CD14-positive monocyte (primary cell): Measurements from ENCODE around the gene CYP2A6. TPM values are rescaled to one million over a fixed set of nuclear protein-coding genes. Genes with fewer than 3 reads are reported as not detected.

Experiments
- DNase-seq, 3 donors: peaks; one replicate each; pipeline ENCODE4 v3.0.0-alpha.2; 2011 to 2022
- H2AFZ ChIP-seq: 2 replicates; pipeline ENCODE4 v1.6.0; 2012; ENCODE audit warnings: mild to moderate bottlenecking, low read depth, low read length, inconsistent platforms; ENCODE audit not compliant: insufficient read depth, poor library complexity, severe bottlenecking
- H3K27ac ChIP-seq, 2 donors: 1 replicate in 1 of 2; 2 replicates in 1 of 2; pipeline ENCODE4 v1.5.1; 2012 to 2013; ENCODE audit warnings: low read length in 2 of 2, control low read depth in 1 of 2, inconsistent platforms in 1 of 2, low read depth in 1 of 2, mild to moderate bottlenecking in 1 of 2
- H3K27me3 ChIP-seq, 2 donors: one replicate each; pipeline versions ENCODE4 v1.6.0 to v1.6.1; 2011 to 2013; ENCODE audit warnings: low read length in 2 of 2; ENCODE audit not compliant: control insufficient read depth in 2 of 2, insufficient read depth in 2 of 2
- H3K36me3 ChIP-seq, 2 donors: replicated peaks in 1 of 2; 1 replicate in 1 of 2; 2 replicates in 1 of 2; pipeline versions ENCODE4 v1.5.1 to v1.6.1; 2012 to 2013; ENCODE audit warnings: low read length in 2 of 2, control low read depth in 1 of 2, inconsistent platforms in 1 of 2, mild to moderate bottlenecking in 1 of 2; ENCODE audit not compliant: insufficient read depth in 2 of 2, control insufficient read depth in 1 of 2
- H3K4me1 ChIP-seq, 2 donors: 1 replicate in 1 of 2; 2 replicates in 1 of 2; pipeline versions ENCODE4 v1.5.1 to v1.6.1; 2012 to 2013; ENCODE audit warnings: low read length in 2 of 2, control low read depth in 1 of 2, inconsistent platforms in 1 of 2, mild to moderate bottlenecking in 1 of 2, moderate library complexity in 1 of 2; ENCODE audit not compliant: insufficient read depth in 2 of 2, control insufficient read depth in 1 of 2
- H3K4me2 ChIP-seq: replicated peaks from 2 replicates; pipeline ENCODE3; 2012; ENCODE audit warnings: low read length, moderate library complexity, mild to moderate bottlenecking; ENCODE audit not compliant: poor library complexity, severe bottlenecking; ENCODE audit errors: extremely low read depth
- H3K4me3 ChIP-seq, 3 experiments: fragments of 200-600 bp in 1 of 3; sonication (generic) in 1 of 3; replicated peaks in 1 of 3; 1 replicate in 2 of 3; 2 replicates in 1 of 3; pipeline ENCODE4 v1.5.1; 2011 to 2013; ENCODE audit warnings: low read length in 3 of 3, mild to moderate bottlenecking in 3 of 3, control low read depth in 2 of 3, low read depth in 2 of 3, inconsistent platforms in 1 of 3, moderate library complexity in 1 of 3
- H3K79me2 ChIP-seq: 2 replicates; pipeline ENCODE4 v1.6.0; 2012; ENCODE audit warnings: mild to moderate bottlenecking, control low read depth, inconsistent platforms, low read length, moderate library complexity; ENCODE audit not compliant: insufficient read depth
- H3K9ac ChIP-seq: 2 replicates; pipeline ENCODE4 v1.6.0; 2017; ENCODE audit warnings: low read length, mild to moderate bottlenecking; ENCODE audit not compliant: insufficient read depth, poor library complexity, severe bottlenecking
- H3K9me3 ChIP-seq, 2 donors: replicated peaks in 1 of 2; 1 replicate in 1 of 2; 2 replicates in 1 of 2; pipeline versions ENCODE4 v1.5.1 to v1.6.1; 2012 to 2013; ENCODE audit warnings: low read length in 2 of 2, control low read depth in 1 of 2; ENCODE audit not compliant: control insufficient read depth in 1 of 2, insufficient read depth in 1 of 2
- H4K20me1 ChIP-seq: 2 replicates; pipeline ENCODE4 v1.6.0; 2012; ENCODE audit warnings: mild to moderate bottlenecking, low read length, control low read depth, moderate library complexity; ENCODE audit not compliant: insufficient read depth
- H3K27ac Mint-ChIP-seq, 7 donors: one replicate each; pipeline ENCODE4 v1.8.0; 2020; ENCODE audit warnings: mild to moderate bottlenecking in 7 of 7, mixed read lengths in 7 of 7, moderate library complexity in 6 of 7, inconsistent platforms in 2 of 7
- H3K27me3 Mint-ChIP-seq, 3 donors: one replicate each; pipeline ENCODE4 v1.8.0; 2021 to 2022; ENCODE audit warnings: low read depth in 3 of 3, mild to moderate bottlenecking in 3 of 3, mixed read lengths in 3 of 3, moderate library complexity in 3 of 3, inconsistent platforms in 1 of 3
- H3K36me3 Mint-ChIP-seq, 2 donors: one replicate each; pipeline ENCODE4 v1.8.0; 2020; ENCODE audit warnings: mixed read lengths in 2 of 2, inconsistent platforms in 1 of 2, mild to moderate bottlenecking in 1 of 2
- H3K4me1 Mint-ChIP-seq: one replicate; pipeline ENCODE4 v1.8.0; 2020; ENCODE audit warnings: mild to moderate bottlenecking, mixed read lengths
- H3K4me3 Mint-ChIP-seq, 2 donors: one replicate each; pipeline ENCODE4 v1.8.0; 2020; ENCODE audit warnings: mild to moderate bottlenecking in 2 of 2, mixed read lengths in 2 of 2, moderate library complexity in 1 of 2
- H3K9me3 Mint-ChIP-seq, 7 donors: one replicate each; pipeline ENCODE4 v1.8.0; 2020 to 2022; ENCODE audit warnings: mixed read lengths in 7 of 7, mild to moderate bottlenecking in 6 of 7, moderate library complexity in 6 of 7, inconsistent platforms in 2 of 7
- CTCF ChIP-seq: fragments of 200-600 bp; IDR thresholded peaks from one replicate; pipeline ENCODE4 v1.8.0; 2022; ENCODE audit warnings: antibody characterized with exemption, mild to moderate bottlenecking
- WGBS: methylation state at CpG from one replicate; pipeline ENCODE4 v1.1.5; 2013; ENCODE audit warnings: missing lambda C conversion rate; ENCODE audit not compliant: insufficient coverage; 5-methylcytosine and 5-hydroxymethylcytosine counted together
- intact Hi-C, 2 donors: fragments of 100-400 bp; cut with micrococcal nuclease; formaldehyde crosslinking; loops; one replicate each; pipeline versions ENCODE4 v1.15.0 to v1.15.1; 2023
- polyA plus RNA-seq, 3 donors: library from polyadenylated mRNA; depleted of rRNA in 1 of 3; unstranded in 2 of 3; stranded (reverse) in 1 of 3; fragments of 300-500 nt in 2 of 3; fragments of >200 nt in 1 of 3; fragmentation: Illumina TruSeq in 2 of 3; gene quantifications; 1 replicate in 2 of 3; 2 replicates in 1 of 3; pipeline ENCODE4 v1.2.3, GENCODE V29; 2012 to 2021

CYP2A6 gene
- polyA plus RNA-seq, 3 donors: not detected

GRCh38 chr19:40862785-40863184 lies 12.5 kb upstream of the CYP2A6 start:
- no peak for DNase-seq
- Mint-ChIP-seq H3K36me3 (no peaks in the 10 kb centered on the region), H3K27me3 (peaks cover 0 to 5% (median 0%) of the 10 kb centered on the region in 3 donors), H3K27ac (no peak overlapping the region), H3K4me3 (no peak overlapping the region), H3K9me3 (no peaks in the 10 kb centered on the region), H3K4me1 (peaks cover 8% of the 10 kb centered on the region)
- Histone ChIP-seq H4K20me1 (no peaks in the 10 kb centered on the region), H3K27me3 (no peaks in the 10 kb centered on the region), H3K4me1 (no peaks in the 10 kb centered on the region), H3K79me2 (no peaks in the 10 kb centered on the region), H3K9me3 (no peaks in the 10 kb centered on the region), H3K9ac (no peak overlapping the region), H3K4me3 (no peak overlapping the region), H3K36me3 (no peaks in the 10 kb centered on the region), H3K4me2 (no peak overlapping the region), H2AFZ (no peak overlapping the region), H3K27ac (no peak overlapping the region)
- 29% methylated on average over 2 of the region's 4 CpGs for WGBS
- intact Hi-C loops: no loop called here
- TF ChIP-seq CTCF: no peak

- DNase-seq: no peak
- no peak overlapping the region for H3K4me2 ChIP-seq
Observed at GRCh38 chr19:40862333-40862732, 12.1 kb upstream of the CYP2A6 start.

More at GRCh38 chr19:40862333-40862732, 12.1 kb upstream of the CYP2A6 start:
- TF ChIP-seq CTCF: no peak
- Mint-ChIP-seq H3K27me3 (peaks cover 0 to 5% (median 0%) of the 10 kb centered on the region in 3 donors), H3K9me3 (no peaks in the 10 kb centered on the region), H3K4me3 (no peak overlapping the region), H3K4me1 (peaks cover 8% of the 10 kb centered on the region), H3K27ac (no peak overlapping the region), H3K36me3 (no peaks in the 10 kb centered on the region)
- no peaks in the 10 kb centered on the region for H3K36me3 ChIP-seq
- no peaks in the 10 kb centered on the region for H4K20me1 ChIP-seq
- no peaks in the 10 kb centered on the region for H3K27me3 ChIP-seq
- no peak overlapping the region for H3K27ac ChIP-seq
- intact Hi-C loops: no loop called here
- H3K4me1 ChIP-seq: no peaks in the 10 kb centered on the region
- no peak overlapping the region for H3K9ac ChIP-seq
- H3K4me3 ChIP-seq: no peak overlapping the region
- H3K79me2 ChIP-seq: no peaks in the 10 kb centered on the region
- no peaks in the 10 kb centered on the region for H3K9me3 ChIP-seq
- no CpG with 5 or more reads among the region's 3 CpGs for WGBS
- no peak overlapping the region for H2AFZ ChIP-seq
